HCT116 (cell line): ENCODE results near the gene HAGH. TPM values are rescaled to one million over a fixed set of nuclear protein-coding genes. Genes with fewer than 3 reads are reported as not detected.

Experiments
- ATAC-seq: fragments of 200-7000 bp; cut with Tn5 transposase; 2 replicates; pipeline ENCODE4 v1.9.1; 2020; ENCODE audit warnings: mild to moderate bottlenecking, moderate library complexity
- BruUV-seq: library from RNA; stranded (reverse); fragments of 400-500 nt; replicated peaks from 2 replicates; lab custom pipeline; 2021; lab: Mats Ljungman, UMichigan
- CTCF ChIA-PET: fragments of 300-600 bp; sonication (Branson Sonifier 250); formaldehyde crosslinking; loops from one replicate; lab custom pipeline; 2021; ENCODE audit warnings: antibody characterized with exemption; lab: Charles Lee
- POLR2A ChIA-PET: fragments of 300-600, 350-600 bp; sonication (Branson Sonifier 250); formaldehyde crosslinking; loops from one replicate; lab custom pipeline; 2021; ENCODE audit warnings: antibody characterized with exemption; lab: Charles Lee
- RAD21 ChIA-PET, 2 experiments: fragments of 300-600 bp; sonication (Branson Sonifier 250); formaldehyde crosslinking; loops; one replicate each; lab custom pipeline; 2023; ENCODE audit warnings: low total read pairs in 2 of 2; ENCODE audit not compliant: uncharacterized antibody in 2 of 2, unreplicated experiment in 2 of 2, low non-redundant PET in 1 of 2; lab: Charles Lee
- DNase-seq: peaks from one replicate; pipeline ENCODE4 v3.0.0-alpha.2; 2010; ENCODE audit warnings: low read depth, low spot score
- H2AFZ ChIP-seq: fragments of 200-600 bp; shearing (Covaris generic), sonication (generic); 2 replicates; pipeline ENCODE4 v1.6.1; 2017; ENCODE audit warnings: low read depth, mixed run types, mixed read lengths, antibody characterized with exemption, low read length; ENCODE audit not compliant: poor library complexity, severe bottlenecking
- H3K27ac ChIP-seq: 2 replicates; pipeline ENCODE4 v1.5.1; 2012; ENCODE audit warnings: low read depth, low read length
- H3K27me3 ChIP-seq: fragments of 200-600 bp; sonication (generic); 2 replicates; pipeline ENCODE4 v1.6.1; 2016; ENCODE audit warnings: mixed run types, low read length, mixed read lengths; ENCODE audit not compliant: insufficient read depth
- H3K36me3 ChIP-seq, 2 experiments: fragments of 200-500 bp in 1 of 2; fragments of 200-600 bp in 1 of 2; sonication (Bioruptor generic) in 1 of 2; sonication (generic) in 1 of 2; 2 replicates each; pipeline versions ENCODE4 v1.5.1 to v1.6.1; 2014 to 2016; ENCODE audit warnings: low read length in 2 of 2, inconsistent platforms in 1 of 2, mixed read lengths in 1 of 2, mixed run types in 1 of 2; ENCODE audit not compliant: insufficient read depth in 2 of 2, control insufficient read depth in 1 of 2
- H3K4me1 ChIP-seq, 2 experiments: fragments of 200-600 bp in 1 of 2; sonication (generic) in 1 of 2; 2 replicates each; pipeline versions ENCODE4 v1.5.1 to v1.6.1; 2012 to 2017; ENCODE audit warnings: low read length in 2 of 2, inconsistent platforms in 1 of 2, mild to moderate bottlenecking in 1 of 2, mixed read lengths in 1 of 2, mixed run types in 1 of 2, moderate library complexity in 1 of 2; ENCODE audit not compliant: insufficient read depth in 2 of 2, control insufficient read depth in 1 of 2
- H3K4me2 ChIP-seq: fragments of 200-600 bp; sonication (generic); 2 replicates; pipeline ENCODE4 v1.6.1; 2017; ENCODE audit warnings: mixed run types, low read length, mixed read lengths
- H3K4me3 ChIP-seq, 2 experiments: fragments of 200-600 bp in 1 of 2; sonication (generic) in 1 of 2; replicated peaks in 1 of 2; 2 replicates each; pipeline ENCODE4 v1.5.1; 2011 to 2016; ENCODE audit warnings: low read length in 2 of 2, control low read depth in 1 of 2, low read depth in 1 of 2, mild to moderate bottlenecking in 1 of 2, mixed read lengths in 1 of 2, mixed run types in 1 of 2
- H3K79me2 ChIP-seq: fragments of 200-600 bp; sonication (generic); 2 replicates; pipeline ENCODE4 v1.6.1; 2017; ENCODE audit warnings: mild to moderate bottlenecking, mixed run types, low read length, moderate library complexity, mixed read lengths; ENCODE audit not compliant: insufficient read depth
- H3K9ac ChIP-seq: fragments of 200-600 bp; sonication (generic); 2 replicates; pipeline ENCODE4 v1.6.1; 2016; ENCODE audit warnings: low read length, mixed read lengths
- H3K9me2 ChIP-seq: fragments of 200-600 bp; sonication (generic), shearing (Covaris generic); 2 replicates; pipeline ENCODE4 v1.6.1; 2017; ENCODE audit warnings: mixed run types, mild to moderate bottlenecking, moderate library complexity; ENCODE audit not compliant: insufficient read depth
- H3K9me3 ChIP-seq, 2 experiments: fragments of 200-500 bp in 1 of 2; fragments of 200-600 bp in 1 of 2; sonication (Bioruptor generic) in 1 of 2; sonication (generic) in 1 of 2; 2 replicates each; pipeline ENCODE4 v1.6.1; 2014 to 2017; ENCODE audit warnings: low read length in 2 of 2, mixed read lengths in 2 of 2, inconsistent platforms in 1 of 2, low read depth in 1 of 2, mild to moderate bottlenecking in 1 of 2, mixed run types in 1 of 2, moderate library complexity in 1 of 2; ENCODE audit not compliant: control insufficient read depth in 1 of 2, insufficient read depth in 1 of 2
- H4K20me1 ChIP-seq: fragments of 200-600 bp; sonication (generic), shearing (Covaris generic); 2 replicates; pipeline ENCODE4 v1.6.1; 2017; ENCODE audit warnings: mixed run types, mild to moderate bottlenecking, moderate library complexity; ENCODE audit not compliant: insufficient read depth
- CTCF ChIP-seq, 3 experiments: fragments of 200-600 bp in 1 of 3; sonication (generic) in 1 of 3; IDR thresholded peaks in 2 of 3; conservative IDR thresholded peaks in 1 of 3; 2 replicates each; pipeline ENCODE4 v1.5.1; 2012 to 2017; ENCODE audit warnings: low read depth in 2 of 3, low read length in 2 of 3, antibody characterized with exemption in 1 of 3, borderline replicate concordance in 1 of 3, control low read depth in 1 of 3, mild to moderate bottlenecking in 1 of 3, mixed read lengths in 1 of 3, mixed run types in 1 of 3, moderate library complexity in 1 of 3; ENCODE audit not compliant: insufficient read depth in 1 of 3
- FOSL1 ChIP-seq: IDR thresholded peaks from 2 replicates; pipeline ENCODE4 v1.6.1; 2012; ENCODE audit warnings: low read depth
- RAD21 ChIP-seq: IDR thresholded peaks from 2 replicates; pipeline ENCODE4 v1.6.1; 2012; ENCODE audit warnings: low read depth, mild to moderate bottlenecking
- ZFX ChIP-seq: fragments of 450-650 bp; IDR thresholded peaks from 2 replicates; pipeline ENCODE4 v1.6.1; 2017
- intact Hi-C: fragments of 100-400 bp; cut with micrococcal nuclease; formaldehyde crosslinking; loops from 2 replicates; pipeline ENCODE4 v1.10.0; 2022
- total RNA-seq: library from RNA; stranded (reverse); gene quantifications from one replicate; pipeline ENCODE4 v1.2.1, GENCODE V29; 2021; ENCODE audit not compliant: unreplicated experiment

The HAGH gene
- total RNA-seq, 1 experiment from 2014 or later = 39.1 TPM

GRCh38 chr16:1865902-1866690 is 39.5 kb upstream of the HAGH start:
- H3K27ac ChIP-seq = no peak overlapping the region
- ChIA-PET RAD21 (no interaction called here), POLR2A (interaction anchor here (1.0 to 2.9 kb wide), 3 partner anchors 66 to 288 kb away, joined by 3 to 12 read pairs (median 6); no protein-coding TSS in a partner anchor), CTCF (interaction anchor here (1.3 kb wide), 2 partner anchors 66 to 274 kb away, joined by 3 to 4 read pairs; no protein-coding TSS in a partner anchor)
- no peak overlapping the region for H3K4me2 ChIP-seq
- H3K27me3 ChIP-seq = no peaks in the 10 kb centered on the region
- BruUV-seq = no TSS peak
- ATAC-seq (no peak), DNase-seq (no peak)
- no peaks in the 10 kb centered on the region for H3K9me2 ChIP-seq
- H3K9ac ChIP-seq = no peak overlapping the region
- no peaks in the 10 kb centered on the region for H3K79me2 ChIP-seq
- intact Hi-C loops = loop anchor here (2.0 kb wide), 1 partner anchor 275 kb away; no protein-coding TSS in a partner anchor
- no peak overlapping the region for H2AFZ ChIP-seq
- H3K4me1 ChIP-seq = peaks cover 9 to 16% of the 10 kb centered on the region in 2 experiments
- H3K9me3 ChIP-seq = no peaks in the 10 kb centered on the region
- no peak for TF ChIP-seq ZFX
- TF ChIP-seq RAD21 = peak; percentile 52; the same call in 1 of the 2 replicates
- TF ChIP-seq FOSL1 = no peak
- TF ChIP-seq CTCF (IDR thresholded peaks at IDR 0.05 in 2 of 3, conservative IDR thresholded peaks at IDR 0.05 in 1 of 3; ENCODE audit: borderline replicate concordance in 1 of 3, insufficient read depth in 1 of 3, low read depth in 2 of 3, low read length in 2 of 3) = peak in 1 of 3 experiments; percentile 46; a peak in 1 of 6 replicates
- no peaks in the 10 kb centered on the region for H3K36me3 ChIP-seq
- H4K20me1 ChIP-seq = no peaks in the 10 kb centered on the region
- H3K4me3 ChIP-seq = no peak overlapping the region
